Lung (tissue), 12 donors: ENCODE data around the gene DNAJB6. TPM values are rescaled to one million over a fixed set of nuclear protein-coding genes. Genes with fewer than 3 reads are reported as not detected.
A peak's percentile ranks its signal among the peaks of the same experiment; 100 is the strongest.

Experiments
- ATAC-seq: fragments of 200-7000 bp; cut with Tn5 transposase; one replicate; pipeline ENCODE4 v1.9.1; 2020; ENCODE audit warnings: moderate number of reproducible peaks; ENCODE audit not compliant: insufficient read depth, low FRiP score
- DNase-seq, 3 donors: peaks; one replicate each; pipeline ENCODE4 v3.0.0-alpha.2; 2013 to 2017
- H3K27ac ChIP-seq, 2 donors: one replicate each; pipeline ENCODE4 v1.5.1; 2013; ENCODE audit warnings: mild to moderate bottlenecking in 2 of 2, moderate library complexity in 2 of 2, control low read depth in 1 of 2, inconsistent platforms in 1 of 2, low read depth in 1 of 2, low read length in 1 of 2
- H3K27me3 ChIP-seq, 3 donors: one replicate each; pipeline ENCODE4 v1.5.1; 2013; ENCODE audit warnings: low read length in 2 of 3; ENCODE audit not compliant: control insufficient read depth in 3 of 3, insufficient read depth in 3 of 3
- H3K36me3 ChIP-seq, 4 donors: one replicate each; pipeline ENCODE4 v1.5.1; 2013; ENCODE audit warnings: low read length in 4 of 4, mild to moderate bottlenecking in 1 of 4, moderate library complexity in 1 of 4; ENCODE audit not compliant: control insufficient read depth in 4 of 4, insufficient read depth in 4 of 4
- H3K4me1 ChIP-seq, 5 donors: one replicate each; pipeline ENCODE4 v1.5.1; 2013; ENCODE audit warnings: low read length in 5 of 5, mild to moderate bottlenecking in 2 of 5, moderate library complexity in 1 of 5; ENCODE audit not compliant: control insufficient read depth in 5 of 5, insufficient read depth in 5 of 5
- H3K4me3 ChIP-seq: one replicate; pipeline ENCODE4 v1.5.1; 2013; ENCODE audit warnings: mild to moderate bottlenecking, control low read depth, moderate library complexity
- H3K9ac ChIP-seq, 2 donors: one replicate each; pipeline ENCODE4 v1.5.1; 2013; ENCODE audit warnings: low read length in 2 of 2, control low read depth in 1 of 2; ENCODE audit not compliant: insufficient read depth in 1 of 2
- H3K9me3 ChIP-seq, 4 donors: one replicate each; pipeline ENCODE4 v1.5.1; 2013; ENCODE audit warnings: low read length in 3 of 4, mild to moderate bottlenecking in 1 of 4, moderate library complexity in 1 of 4; ENCODE audit not compliant: control insufficient read depth in 4 of 4, insufficient read depth in 3 of 4
- CTCF ChIP-seq: IDR thresholded peaks from 2 replicates; pipeline ENCODE4 v1.5.1; 2012; ENCODE audit warnings: mild to moderate bottlenecking; ENCODE audit errors: control extremely low read depth, extremely low read depth
- WGBS, 2 donors: extraction: QIAGEN DNeasy Blood & Tissue Kit; methylation state at CpG; one replicate each; pipeline ENCODE4 v1.1.7; 2013; 5-methylcytosine and 5-hydroxymethylcytosine counted together
- polyA plus RNA-seq, 2 donors: library from polyadenylated mRNA; stranded (reverse); fragments of 200-250 nt; gene quantifications; one replicate each; pipeline ENCODE4 v1.2.1, GENCODE V29; 2013
- total RNA-seq, 2 donors: library from RNA; depleted of rRNA in 1 of 2; stranded (reverse); fragments of >200 nt in 1 of 2; gene quantifications; one replicate each; pipeline ENCODE4 v1.2.1, GENCODE V29; 2014 to 2021
- donor health status: control.
- donor health status: control.
- donor health status: Bipolar disorder and iron deficiency.
- donor health status: healthy.
- donor health status: DM: yes; HTN: yes; CAD: no.

The DNAJB6 gene
- total and polyA plus RNA-seq, 4 donors, result 58.1 to 117 (median 83.0) TPM

- Histone ChIP-seq H3K9me3 (no peaks in the 10 kb centered on the region), H3K36me3 (peaks cover 17 to 38% (median 37%) of the 10 kb centered on the region in 4 donors), H3K27ac (no peak overlapping the region), H3K27me3 (no peaks in the 10 kb centered on the region), H3K4me3 (no peak overlapping the region), H3K4me1 (peaks cover 0 to 13% (median 0%) of the 10 kb centered on the region in 5 donors), H3K9ac (no peak overlapping the region)
- DNase-seq (no peak), ATAC-seq (no peak)
- 89 to 92% methylated on average over 24 of the region's 24 CpGs for WGBS, 2 donors
- no peak for TF ChIP-seq CTCF
These were observed 35.8 kb downstream of the DNAJB6 start for GRCh38 chr7:157372300-157373232.

- peaks cover 0 to 13% (median 0%) of the 10 kb centered on the region in 5 donors for H3K4me1 ChIP-seq
- H3K27me3 ChIP-seq, result no peaks in the 10 kb centered on the region
- no peaks in the 10 kb centered on the region for H3K9me3 ChIP-seq
- H3K9ac ChIP-seq, result no peak overlapping the region
- no peak for DNase-seq
- no peak for ATAC-seq
- H3K27ac ChIP-seq, result no peak overlapping the region
- WGBS, 2 donors, result 85 to 97% methylated on average over 7 of the region's 7 CpGs
- peaks cover 11 to 34% (median 32%) of the 10 kb centered on the region in 4 donors for H3K36me3 ChIP-seq
- H3K4me3 ChIP-seq, result no peak overlapping the region
- TF ChIP-seq CTCF, result no peak
These were observed 36.7 kb downstream of the DNAJB6 start for GRCh38 chr7:157373493-157373892.

DNA sequence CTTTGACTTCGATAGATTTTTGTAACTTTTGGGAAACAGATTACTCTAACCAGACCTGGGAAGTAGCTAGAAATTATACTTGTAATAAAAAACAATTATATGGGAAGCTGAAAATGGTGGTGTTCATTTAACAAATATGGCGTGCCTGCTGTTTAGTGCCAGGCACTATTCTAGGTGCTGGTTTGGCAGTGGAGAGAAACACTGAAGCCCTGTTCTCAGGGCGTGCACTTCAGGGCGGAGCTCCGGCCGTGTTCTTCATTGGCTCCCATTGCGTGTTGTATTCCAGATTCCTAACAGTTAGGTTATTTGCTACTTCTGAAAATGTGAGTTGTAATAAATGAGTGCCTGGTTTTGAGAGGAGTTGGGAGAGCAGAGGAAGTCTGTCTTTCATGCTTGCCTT, 38.6 kb downstream of the DNAJB6 start:
- no peak overlapping the region for H3K9ac ChIP-seq
- TF ChIP-seq CTCF, result no peak
- 92 to 94% methylated on average over 7 of the region's 7 CpGs for WGBS, 2 donors
- no peak for DNase-seq
- H3K27ac ChIP-seq, result peak overlapping the region in 1 of 2 donors; percentile 21
- H3K27me3 ChIP-seq, result no peaks in the 10 kb centered on the region
- H3K36me3 ChIP-seq, result peaks cover 8 to 27% (median 21%) of the 10 kb centered on the region in 4 donors
- H3K9me3 ChIP-seq, result no peaks in the 10 kb centered on the region
- no peak for ATAC-seq
- no peak overlapping the region for H3K4me3 ChIP-seq
- peaks cover 0 to 13% (median 0%) of the 10 kb centered on the region in 5 donors for H3K4me1 ChIP-seq
